Umbilical cord (tissue), 2 donors: ENCODE data around the gene SEC61A2. TPM values are rescaled to one million over a fixed set of nuclear protein-coding genes. Genes with fewer than 3 reads are reported as not detected.

Experiments
- DNase-seq: peaks from one replicate; pipeline ENCODE4 v3.0.0-alpha.2; 2015; ENCODE audit warnings: low spot score
- total RNA-seq: library from RNA; depleted of rRNA; stranded (reverse); fragments of >200 nt; gene quantifications from one replicate; pipeline ENCODE4 v1.2.3, GENCODE V29; 2014; ENCODE audit warnings: low replicate concordance; ENCODE audit not compliant: insufficient read depth

SEC61A2 gene
- total RNA-seq, 1 donor from 2014 or later = 2.6 TPM

GRCh38 chr10:12196531-12197211 is 67.2 kb downstream of the SEC61A2 start:
- no peak for DNase-seq

DNA sequence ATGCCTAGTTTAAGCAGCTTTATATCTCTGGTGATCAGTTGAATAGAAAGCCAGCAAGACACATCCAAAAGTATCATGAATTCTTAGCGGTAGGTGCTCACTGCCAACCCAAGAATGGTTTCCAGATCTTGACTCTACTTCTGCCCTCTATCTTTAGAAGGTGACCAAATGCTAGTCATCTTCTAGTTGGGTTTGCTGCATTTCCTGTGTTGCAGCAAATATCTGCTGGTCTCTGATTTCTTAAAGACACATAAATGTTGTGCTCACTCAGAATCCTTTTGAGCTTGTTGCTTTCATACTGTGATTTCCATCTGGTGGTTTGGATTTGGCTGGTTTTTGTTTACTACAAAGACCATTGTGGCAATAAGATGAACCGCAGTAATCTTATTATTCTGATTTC is 68.7 kb downstream of the SEC61A2 start:
- no peak for DNase-seq

GRCh38 chr10:12200850-12201249 is 71.4 kb downstream of the SEC61A2 start:
- no peak for DNase-seq

DNA sequence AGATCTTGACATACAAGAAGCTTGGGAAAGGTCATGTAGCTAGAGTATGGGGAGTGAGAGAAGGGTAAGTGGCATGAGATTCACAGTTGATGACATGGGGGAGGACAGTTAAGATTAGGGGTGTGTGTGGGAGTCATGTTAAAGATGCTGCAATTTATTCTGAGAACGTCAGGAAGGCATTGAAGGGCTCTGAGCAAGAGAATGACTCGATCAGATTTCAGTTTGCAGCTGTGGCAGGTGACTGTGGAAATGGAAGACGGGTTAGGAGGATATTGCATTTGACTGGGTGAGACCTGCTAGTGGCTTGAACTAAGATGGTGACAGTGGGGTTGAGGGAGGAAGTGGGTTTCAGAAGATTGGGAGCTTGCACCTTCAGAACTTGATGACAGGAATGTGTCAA is 72.1 kb downstream of the SEC61A2 start:
- no peak for DNase-seq

DNA sequence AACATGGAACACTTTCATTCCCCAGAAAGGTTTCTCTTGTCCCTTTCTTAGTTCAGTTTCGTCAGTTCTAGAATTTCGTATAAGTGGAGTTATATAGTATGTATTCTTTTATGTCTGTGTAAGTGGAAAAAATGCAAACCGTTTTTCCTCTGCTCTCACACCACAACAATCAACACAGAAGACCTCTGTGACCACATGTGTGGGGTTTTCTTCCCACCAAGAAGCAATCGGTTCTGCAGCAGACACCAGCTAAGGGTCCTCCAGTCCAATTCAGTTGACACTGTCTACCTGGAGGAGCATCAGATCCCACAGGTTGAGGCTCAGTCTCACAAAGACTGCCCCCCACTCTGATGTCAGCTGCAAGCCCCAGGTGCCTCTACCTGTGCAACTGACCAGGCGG is 72.7 kb downstream of the SEC61A2 start:
- no peak for DNase-seq

DNA sequence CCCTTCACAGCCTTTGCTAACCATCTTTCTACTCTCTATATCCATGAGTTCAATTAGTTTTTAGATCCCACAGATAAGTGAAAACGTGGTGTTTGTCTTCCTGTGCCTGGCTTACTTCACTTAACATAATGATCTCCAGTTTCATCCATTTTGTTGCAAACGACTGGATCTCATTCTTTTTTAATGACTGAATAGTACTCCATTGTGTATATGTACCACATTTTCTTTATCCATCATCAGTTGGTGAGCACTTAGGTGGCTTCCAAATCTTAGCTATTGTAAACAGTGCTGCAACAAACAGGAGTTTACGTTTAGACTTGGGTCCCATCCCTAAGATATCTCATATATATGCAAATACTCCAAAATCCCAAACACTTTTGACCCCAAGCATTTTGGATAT is 75.6 kb downstream of the SEC61A2 start:
- DNase-seq = no peak

- DNase-seq = no peak
These were observed 77.6 kb downstream of the SEC61A2 start for GRCh38 chr10:12207114-12207513.

GRCh38 chr10:12208460-12208859 is 79.0 kb downstream of the SEC61A2 start:
- no peak for DNase-seq

- DNase-seq = no peak
These were observed 83.0 kb downstream of the SEC61A2 start for GRCh38 chr10:12212454-12212853.

GRCh38 chr10:12213621-12214020 is 84.1 kb downstream of the SEC61A2 start:
- no peak for DNase-seq

DNA sequence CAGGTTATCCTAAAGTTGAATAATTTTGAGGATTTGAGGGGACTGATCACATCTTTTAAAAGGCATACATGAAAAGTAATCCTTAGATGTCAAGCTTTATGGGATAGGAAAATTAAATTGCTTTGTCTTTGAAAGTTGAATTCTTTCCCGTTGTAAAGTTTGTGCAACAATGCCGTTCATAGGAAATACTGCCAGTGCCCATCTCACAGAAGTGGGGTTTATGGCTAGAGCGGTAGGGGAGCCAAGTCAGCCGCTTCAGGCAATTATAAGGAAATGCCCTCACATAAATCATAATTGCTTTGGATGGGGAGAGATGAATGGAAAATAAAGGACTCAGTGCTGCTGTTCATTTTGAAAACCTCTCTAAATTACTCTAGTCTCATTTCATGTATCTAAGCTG is 84.6 kb downstream of the SEC61A2 start:
- DNase-seq = no peak

GRCh38 chr10:12214763-12215218 is 85.3 kb downstream of the SEC61A2 start:
- peak; percentile 31 for DNase-seq

Other genes with a start within 250 kb of the SEC61A2 start
- gene UPF2, start 86.9 kb upstream of the SEC61A2 start, total RNA-seq = 16.6 TPM
- gene DHTKD1, start 60.7 kb upstream of the SEC61A2 start, total RNA-seq = 56.3 TPM
- 51.3 TPM for gene NUDT5, start 66.2 kb downstream of the SEC61A2 start, total RNA-seq
- 48.4 TPM for gene CDC123, start 66.5 kb downstream of the SEC61A2 start, total RNA-seq
- 3.1 TPM for gene CAMK1D, start 219.9 kb downstream of the SEC61A2 start, total RNA-seq